Measurements from ENCODE around the gene LETM1. TPM values are rescaled to one million over a fixed set of nuclear protein-coding genes. Genes with fewer than 3 reads are reported as not detected.

The LETM1 gene
- total and polyA plus RNA-seq, 2 of the 13 experiments (the other 11 are each of a cell fraction or from before 2014, with no cell fraction given) = 9.7 to 41.6 TPM

DNA sequence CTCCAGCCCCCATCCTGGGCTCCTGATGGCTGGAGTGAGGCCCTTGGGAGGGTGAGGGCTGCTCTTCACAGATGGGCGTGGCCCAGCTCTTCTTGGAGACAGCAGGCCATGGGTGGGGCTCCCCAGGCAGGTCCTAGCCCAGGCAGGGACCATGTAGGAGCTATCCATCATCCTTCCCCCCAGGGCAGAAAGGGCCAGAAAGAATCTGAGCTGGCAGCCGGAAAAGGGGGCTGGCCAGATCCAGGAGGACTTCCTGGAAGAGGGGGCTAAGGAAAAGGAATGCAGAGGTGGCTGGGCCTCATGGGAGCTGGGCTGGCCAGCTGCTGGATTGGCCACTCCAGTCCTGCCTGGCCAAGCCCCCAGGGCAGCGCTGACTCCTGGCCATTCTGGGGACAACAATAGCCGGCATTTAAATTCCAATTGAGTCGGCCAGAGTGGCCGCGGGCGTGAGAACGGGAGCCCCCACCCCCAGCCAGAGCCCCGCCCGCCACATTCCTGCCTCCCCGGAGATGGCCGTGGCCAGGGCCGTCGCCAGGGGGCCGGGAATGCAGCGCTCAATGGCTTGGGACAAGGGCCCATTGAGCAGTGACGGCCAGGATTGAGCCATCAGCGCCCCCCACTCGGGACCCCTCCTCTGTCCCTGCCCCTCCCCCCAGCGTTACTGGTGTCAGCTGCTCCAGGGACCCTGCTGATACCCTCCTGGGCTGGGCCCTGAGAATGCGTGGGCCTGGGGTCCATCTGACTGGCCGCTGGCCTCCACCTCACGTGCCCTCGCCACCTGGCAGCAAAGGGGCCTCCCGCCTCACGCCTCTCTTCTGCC is 77.9 kb downstream of the LETM1 start (continued):
- TF ChIP-seq, protein P1, sequence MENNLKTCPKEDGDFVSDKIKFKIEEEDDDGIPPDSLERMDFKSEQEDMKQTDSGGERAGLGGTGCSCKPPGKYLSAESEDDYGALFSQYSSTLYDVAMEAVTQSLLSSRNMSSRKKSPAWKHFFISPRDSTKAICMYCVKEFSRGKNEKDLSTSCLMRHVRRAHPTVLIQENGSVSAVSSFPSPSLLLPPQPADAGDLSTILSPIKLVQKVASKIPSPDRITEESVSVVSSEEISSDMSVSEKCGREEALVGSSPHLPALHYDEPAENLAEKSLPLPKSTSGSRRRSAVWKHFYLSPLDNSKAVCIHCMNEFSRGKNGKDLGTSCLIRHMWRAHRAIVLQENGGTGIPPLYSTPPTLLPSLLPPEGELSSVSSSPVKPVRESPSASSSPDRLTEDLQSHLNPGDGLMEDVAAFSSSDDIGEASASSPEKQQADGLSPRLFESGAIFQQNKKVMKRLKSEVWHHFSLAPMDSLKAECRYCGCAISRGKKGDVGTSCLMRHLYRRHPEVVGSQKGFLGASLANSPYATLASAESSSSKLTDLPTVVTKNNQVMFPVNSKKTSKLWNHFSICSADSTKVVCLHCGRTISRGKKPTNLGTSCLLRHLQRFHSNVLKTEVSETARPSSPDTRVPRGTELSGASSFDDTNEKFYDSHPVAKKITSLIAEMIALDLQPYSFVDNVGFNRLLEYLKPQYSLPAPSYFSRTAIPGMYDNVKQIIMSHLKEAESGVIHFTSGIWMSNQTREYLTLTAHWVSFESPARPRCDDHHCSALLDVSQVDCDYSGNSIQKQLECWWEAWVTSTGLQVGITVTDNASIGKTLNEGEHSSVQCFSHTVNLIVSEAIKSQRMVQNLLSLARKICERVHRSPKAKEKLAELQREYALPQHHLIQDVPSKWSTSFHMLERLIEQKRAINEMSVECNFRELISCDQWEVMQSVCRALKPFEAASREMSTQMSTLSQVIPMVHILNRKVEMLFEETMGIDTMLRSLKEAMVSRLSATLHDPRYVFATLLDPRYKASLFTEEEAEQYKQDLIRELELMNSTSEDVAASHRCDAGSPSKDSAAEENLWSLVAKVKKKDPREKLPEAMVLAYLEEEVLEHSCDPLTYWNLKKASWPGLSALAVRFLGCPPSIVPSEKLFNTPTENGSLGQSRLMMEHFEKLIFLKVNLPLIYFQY (CRISPR knock-in tag; IDR thresholded peaks at IDR 0.05; ENCODE audit: borderline replicate concordance) = no peak; the same call in 1 of the 2 replicates
- TF ChIP-seq ZBTB7B (CRISPR knock-in tag; IDR thresholded peaks at IDR 0.05) (peak; percentile 86), GFI1 (CRISPR knock-in tag; IDR thresholded peaks at IDR 0.05; ENCODE audit: borderline replicate concordance) (no peak), KLF6 (CRISPR knock-in tag; IDR thresholded peaks at IDR 0.05) (no peak), ZNF180 (CRISPR knock-in tag; IDR thresholded peaks at IDR 0.05; ENCODE audit: borderline replicate concordance, low read depth) (no peak), ZNF562 (CRISPR knock-in tag; IDR thresholded peaks at IDR 0.05; ENCODE audit: borderline replicate concordance) (no peak), TBP (CRISPR knock-in tag; IDR thresholded peaks at IDR 0.05) (no peak), CC2D1A (CRISPR knock-in tag; IDR thresholded peaks at IDR 0.05) (no peak), ZNF549 (CRISPR knock-in tag; IDR thresholded peaks at IDR 0.05) (no peak)
- TF ChIP-seq, protein P2, sequence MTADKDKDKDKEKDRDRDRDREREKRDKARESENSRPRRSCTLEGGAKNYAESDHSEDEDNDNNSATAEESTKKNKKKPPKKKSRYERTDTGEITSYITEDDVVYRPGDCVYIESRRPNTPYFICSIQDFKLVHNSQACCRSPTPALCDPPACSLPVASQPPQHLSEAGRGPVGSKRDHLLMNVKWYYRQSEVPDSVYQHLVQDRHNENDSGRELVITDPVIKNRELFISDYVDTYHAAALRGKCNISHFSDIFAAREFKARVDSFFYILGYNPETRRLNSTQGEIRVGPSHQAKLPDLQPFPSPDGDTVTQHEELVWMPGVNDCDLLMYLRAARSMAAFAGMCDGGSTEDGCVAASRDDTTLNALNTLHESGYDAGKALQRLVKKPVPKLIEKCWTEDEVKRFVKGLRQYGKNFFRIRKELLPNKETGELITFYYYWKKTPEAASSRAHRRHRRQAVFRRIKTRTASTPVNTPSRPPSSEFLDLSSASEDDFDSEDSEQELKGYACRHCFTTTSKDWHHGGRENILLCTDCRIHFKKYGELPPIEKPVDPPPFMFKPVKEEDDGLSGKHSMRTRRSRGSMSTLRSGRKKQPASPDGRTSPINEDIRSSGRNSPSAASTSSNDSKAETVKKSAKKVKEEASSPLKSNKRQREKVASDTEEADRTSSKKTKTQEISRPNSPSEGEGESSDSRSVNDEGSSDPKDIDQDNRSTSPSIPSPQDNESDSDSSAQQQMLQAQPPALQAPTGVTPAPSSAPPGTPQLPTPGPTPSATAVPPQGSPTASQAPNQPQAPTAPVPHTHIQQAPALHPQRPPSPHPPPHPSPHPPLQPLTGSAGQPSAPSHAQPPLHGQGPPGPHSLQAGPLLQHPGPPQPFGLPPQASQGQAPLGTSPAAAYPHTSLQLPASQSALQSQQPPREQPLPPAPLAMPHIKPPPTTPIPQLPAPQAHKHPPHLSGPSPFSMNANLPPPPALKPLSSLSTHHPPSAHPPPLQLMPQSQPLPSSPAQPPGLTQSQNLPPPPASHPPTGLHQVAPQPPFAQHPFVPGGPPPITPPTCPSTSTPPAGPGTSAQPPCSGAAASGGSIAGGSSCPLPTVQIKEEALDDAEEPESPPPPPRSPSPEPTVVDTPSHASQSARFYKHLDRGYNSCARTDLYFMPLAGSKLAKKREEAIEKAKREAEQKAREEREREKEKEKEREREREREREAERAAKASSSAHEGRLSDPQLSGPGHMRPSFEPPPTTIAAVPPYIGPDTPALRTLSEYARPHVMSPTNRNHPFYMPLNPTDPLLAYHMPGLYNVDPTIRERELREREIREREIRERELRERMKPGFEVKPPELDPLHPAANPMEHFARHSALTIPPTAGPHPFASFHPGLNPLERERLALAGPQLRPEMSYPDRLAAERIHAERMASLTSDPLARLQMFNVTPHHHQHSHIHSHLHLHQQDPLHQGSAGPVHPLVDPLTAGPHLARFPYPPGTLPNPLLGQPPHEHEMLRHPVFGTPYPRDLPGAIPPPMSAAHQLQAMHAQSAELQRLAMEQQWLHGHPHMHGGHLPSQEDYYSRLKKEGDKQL (CRISPR knock-in tag; IDR thresholded peaks at IDR 0.05; ENCODE audit: low read depth) = no peak
- TF ChIP-seq, protein P3, sequence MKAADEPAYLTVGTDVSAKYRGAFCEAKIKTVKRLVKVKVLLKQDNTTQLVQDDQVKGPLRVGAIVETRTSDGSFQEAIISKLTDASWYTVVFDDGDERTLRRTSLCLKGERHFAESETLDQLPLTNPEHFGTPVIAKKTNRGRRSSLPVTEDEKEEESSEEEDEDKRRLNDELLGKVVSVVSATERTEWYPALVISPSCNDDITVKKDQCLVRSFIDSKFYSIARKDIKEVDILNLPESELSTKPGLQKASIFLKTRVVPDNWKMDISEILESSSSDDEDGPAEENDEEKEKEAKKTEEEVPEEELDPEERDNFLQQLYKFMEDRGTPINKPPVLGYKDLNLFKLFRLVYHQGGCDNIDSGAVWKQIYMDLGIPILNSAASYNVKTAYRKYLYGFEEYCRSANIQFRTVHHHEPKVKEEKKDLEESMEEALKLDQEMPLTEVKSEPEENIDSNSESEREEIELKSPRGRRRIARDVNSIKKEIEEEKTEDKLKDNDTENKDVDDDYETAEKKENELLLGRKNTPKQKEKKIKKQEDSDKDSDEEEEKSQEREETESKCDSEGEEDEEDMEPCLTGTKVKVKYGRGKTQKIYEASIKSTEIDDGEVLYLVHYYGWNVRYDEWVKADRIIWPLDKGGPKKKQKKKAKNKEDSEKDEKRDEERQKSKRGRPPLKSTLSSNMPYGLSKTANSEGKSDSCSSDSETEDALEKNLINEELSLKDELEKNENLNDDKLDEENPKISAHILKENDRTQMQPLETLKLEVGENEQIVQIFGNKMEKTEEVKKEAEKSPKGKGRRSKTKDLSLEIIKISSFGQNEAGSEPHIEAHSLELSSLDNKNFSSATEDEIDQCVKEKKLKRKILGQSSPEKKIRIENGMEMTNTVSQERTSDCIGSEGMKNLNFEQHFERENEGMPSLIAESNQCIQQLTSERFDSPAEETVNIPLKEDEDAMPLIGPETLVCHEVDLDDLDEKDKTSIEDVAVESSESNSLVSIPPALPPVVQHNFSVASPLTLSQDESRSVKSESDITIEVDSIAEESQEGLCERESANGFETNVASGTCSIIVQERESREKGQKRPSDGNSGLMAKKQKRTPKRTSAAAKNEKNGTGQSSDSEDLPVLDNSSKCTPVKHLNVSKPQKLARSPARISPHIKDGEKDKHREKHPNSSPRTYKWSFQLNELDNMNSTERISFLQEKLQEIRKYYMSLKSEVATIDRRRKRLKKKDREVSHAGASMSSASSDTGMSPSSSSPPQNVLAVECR (CRISPR knock-in tag; IDR thresholded peaks at IDR 0.05; ENCODE audit: borderline replicate concordance) = peak; percentile 39; the same call in 1 of the 2 replicates
- TF ChIP-seq, protein P4, sequence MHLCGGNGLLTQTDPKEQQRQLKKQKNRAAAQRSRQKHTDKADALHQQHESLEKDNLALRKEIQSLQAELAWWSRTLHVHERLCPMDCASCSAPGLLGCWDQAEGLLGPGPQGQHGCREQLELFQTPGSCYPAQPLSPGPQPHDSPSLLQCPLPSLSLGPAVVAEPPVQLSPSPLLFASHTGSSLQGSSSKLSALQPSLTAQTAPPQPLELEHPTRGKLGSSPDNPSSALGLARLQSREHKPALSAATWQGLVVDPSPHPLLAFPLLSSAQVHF (CRISPR knock-in tag; IDR thresholded peaks at IDR 0.05) = no peak
